Kidney capillary endothelial cell (primary cell): ENCODE data around the gene RHOH.
A peak's percentile ranks its signal among the peaks of the same experiment; 100 is the strongest.
"Not testable (repeated sequence)": the region's sequence is repeated elsewhere in the genome, so short reads cannot be mapped to it uniquely, and the experiment has no call there.

Source experiments
- DNase-seq: peaks from one replicate; pipeline ENCODE4 v3.0.0-alpha.2; 2018; ENCODE audit warnings: low spot score

Gene RHOH

GRCh38 chr4:40196724-40197281, at the start of gene RHOH:
Gene RHOH, plus strand, starts transcription at chr4:40197031. Its CDS starts 46,356 bp downstream, at chr4:40243387.
- no peak for DNase-seq

- DNase-seq: not testable (repeated sequence)
Observed at GRCh38 chr4:40147490-40147889, 49.3 kb upstream of the RHOH start.

- DNase-seq: peak; percentile 64
Observed at GRCh38 chr4:40149960-40150385, 46.9 kb upstream of the RHOH start.

GRCh38 chr4:40150932-40151331, 45.9 kb upstream of the RHOH start:
- no peak for DNase-seq

- no peak for DNase-seq
Observed at GRCh38 chr4:40152637-40153036, 44.2 kb upstream of the RHOH start.

GRCh38 chr4:40157436-40157835, 39.4 kb upstream of the RHOH start:
- DNase-seq: no peak

- no peak for DNase-seq
Observed at GRCh38 chr4:40160258-40160657, 36.6 kb upstream of the RHOH start.

- no peak for DNase-seq
Observed at GRCh38 chr4:40164459-40164858, 32.4 kb upstream of the RHOH start.

- peak; percentile 60 for DNase-seq
Observed at GRCh38 chr4:40165916-40166315, 30.9 kb upstream of the RHOH start.

- no peak for DNase-seq
Observed at GRCh38 chr4:40168070-40168469, 28.8 kb upstream of the RHOH start.

GRCh38 chr4:40170588-40170987, 26.2 kb upstream of the RHOH start:
- no peak for DNase-seq

- DNase-seq: no peak
Observed at GRCh38 chr4:40173470-40173875, 23.4 kb upstream of the RHOH start.

- DNase-seq: no peak
Observed at GRCh38 chr4:40176602-40177001, 20.2 kb upstream of the RHOH start.

- DNase-seq: no peak
Observed at GRCh38 chr4:40177591-40177990, 19.2 kb upstream of the RHOH start.

- DNase-seq: no peak
Observed at GRCh38 chr4:40178672-40179071, 18.2 kb upstream of the RHOH start.

GRCh38 chr4:40179360-40179759, 17.5 kb upstream of the RHOH start:
- DNase-seq: no peak

GRCh38 chr4:40180356-40180755, 16.5 kb upstream of the RHOH start:
- peak; percentile 93 for DNase-seq

- no peak for DNase-seq
Observed at GRCh38 chr4:40182001-40182400, 14.8 kb upstream of the RHOH start.

- no peak for DNase-seq
Observed at GRCh38 chr4:40182954-40183353, 13.9 kb upstream of the RHOH start.

GRCh38 chr4:40183615-40184411, 13.0 kb upstream of the RHOH start:
- no peak for DNase-seq

- no peak for DNase-seq
Observed at GRCh38 chr4:40185830-40186664, 10.8 kb upstream of the RHOH start.

GRCh38 chr4:40186665-40187014, 10.2 kb upstream of the RHOH start:
- no peak for DNase-seq

- no peak for DNase-seq
Observed at GRCh38 chr4:40187386-40187906, 9.4 kb upstream of the RHOH start.
